Suppressor macrophage treated with lipopolysaccharide for 4 hours (primary cell): ENCODE data around the gene EIF4A3.

Experiments used
- DNase-seq: peaks from one replicate; pipeline ENCODE4 v3.0.0-alpha.2; 2020

EIF4A3 gene

GRCh38 chr17:80130992-80131391 lies 15.9 kb downstream of the EIF4A3 start:
- DNase-seq: no peak

- DNase-seq: no peak
These were observed 17.8 kb downstream of the EIF4A3 start for GRCh38 chr17:80129006-80129565.

DNA sequence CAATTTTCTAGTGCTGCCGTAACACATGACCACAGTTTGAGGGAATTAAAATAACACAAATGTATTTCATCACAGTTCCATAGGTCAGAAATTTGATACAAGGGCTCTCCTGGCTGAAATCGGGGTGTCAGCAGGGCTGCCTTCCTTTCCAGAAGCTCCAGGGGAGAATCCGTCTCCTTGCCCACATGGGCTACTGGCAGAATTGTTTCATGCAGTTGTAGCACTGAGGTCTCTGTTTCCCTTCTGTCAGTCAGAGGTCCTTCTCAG lies 20.5 kb downstream of the EIF4A3 start:
- DNase-seq: no peak

DNA sequence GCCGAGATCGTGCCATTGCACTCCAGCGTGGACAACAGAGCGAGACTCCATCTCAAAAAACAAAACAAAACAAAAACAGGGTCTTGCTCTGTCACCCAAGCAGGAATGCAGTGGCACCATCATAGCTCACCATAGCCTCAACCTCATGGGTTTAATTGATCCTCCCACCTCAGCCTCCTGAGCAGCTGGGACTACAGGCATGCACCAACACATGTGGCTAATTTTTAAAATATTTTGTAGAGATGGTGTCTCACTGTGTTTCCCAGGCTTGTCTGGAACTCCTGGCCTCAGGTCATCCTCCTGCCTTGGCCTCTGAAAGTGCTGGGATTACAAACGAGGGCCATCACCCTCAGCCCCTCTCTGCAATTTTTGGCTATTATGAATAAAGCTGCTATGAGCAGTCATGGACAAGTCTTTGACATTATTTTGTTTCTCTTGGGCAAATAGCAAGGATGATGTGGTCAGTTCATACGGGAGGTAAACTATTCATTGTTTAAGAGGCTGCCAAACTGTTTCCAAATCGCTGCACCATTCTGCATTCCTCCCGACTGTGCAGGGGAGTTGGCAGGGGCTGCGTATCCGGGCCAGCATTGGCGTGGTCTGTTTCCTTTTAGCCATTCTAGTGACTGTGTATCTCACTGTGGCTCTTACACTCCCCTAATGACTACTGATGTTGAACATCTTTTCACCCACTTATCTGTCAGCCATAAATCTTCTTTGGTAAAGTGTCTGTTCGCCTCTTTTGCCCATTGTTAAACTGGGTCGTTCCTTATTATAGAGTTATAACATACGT lies 21.1 kb downstream of the EIF4A3 start:
- no peak for DNase-seq

DNA sequence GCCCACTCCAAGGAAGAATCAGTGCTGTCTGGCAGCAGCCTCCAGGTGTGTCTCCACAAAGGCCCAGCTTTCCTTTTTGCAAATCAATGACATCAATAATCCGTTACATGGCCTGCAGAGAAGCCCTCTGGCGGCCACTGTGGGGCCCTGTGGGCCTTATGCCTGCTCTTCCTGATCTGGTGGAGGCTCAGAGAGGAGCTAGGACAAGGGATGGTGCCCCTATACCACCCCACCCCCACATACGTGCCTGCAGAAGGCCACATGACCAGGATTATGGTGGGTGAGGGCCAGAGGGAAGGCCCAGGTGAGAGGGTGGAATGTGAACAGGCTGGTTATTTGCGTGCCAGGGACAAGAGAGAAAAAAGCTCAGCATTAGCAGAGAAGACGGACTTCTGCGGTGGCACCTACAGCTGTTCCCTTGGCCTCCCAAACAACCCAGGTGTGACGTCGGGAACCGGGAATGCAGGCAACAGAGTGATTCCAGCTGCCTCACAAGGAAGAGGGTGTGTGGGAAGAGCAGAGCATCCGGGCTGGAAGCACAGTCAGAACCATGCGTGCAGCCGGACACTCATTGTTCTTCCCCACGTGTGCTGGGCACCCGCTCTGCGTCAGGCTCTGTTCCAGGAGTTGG lies 22.5 kb downstream of the EIF4A3 start:
- no peak for DNase-seq

DNA sequence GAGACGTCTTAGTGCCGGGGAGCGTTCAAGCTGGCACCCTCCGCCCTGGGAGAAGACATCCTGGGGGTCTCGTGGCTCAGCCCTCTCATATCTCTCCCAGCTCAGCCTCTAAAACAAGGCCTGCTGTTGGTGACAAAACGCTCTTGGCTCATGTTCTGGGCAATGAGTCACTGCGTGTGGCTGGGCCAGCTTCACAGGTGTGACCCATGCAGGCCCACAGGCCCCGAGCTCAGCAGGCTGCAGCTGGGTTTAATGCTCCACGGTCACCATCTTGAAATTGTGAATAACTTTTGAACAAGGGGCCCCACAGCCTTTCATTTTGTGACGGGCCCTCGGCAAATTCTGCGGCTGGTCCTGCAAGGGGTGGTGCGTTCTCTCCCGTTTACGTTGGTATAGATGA lies 23.1 kb downstream of the EIF4A3 start:
- no peak for DNase-seq

DNA sequence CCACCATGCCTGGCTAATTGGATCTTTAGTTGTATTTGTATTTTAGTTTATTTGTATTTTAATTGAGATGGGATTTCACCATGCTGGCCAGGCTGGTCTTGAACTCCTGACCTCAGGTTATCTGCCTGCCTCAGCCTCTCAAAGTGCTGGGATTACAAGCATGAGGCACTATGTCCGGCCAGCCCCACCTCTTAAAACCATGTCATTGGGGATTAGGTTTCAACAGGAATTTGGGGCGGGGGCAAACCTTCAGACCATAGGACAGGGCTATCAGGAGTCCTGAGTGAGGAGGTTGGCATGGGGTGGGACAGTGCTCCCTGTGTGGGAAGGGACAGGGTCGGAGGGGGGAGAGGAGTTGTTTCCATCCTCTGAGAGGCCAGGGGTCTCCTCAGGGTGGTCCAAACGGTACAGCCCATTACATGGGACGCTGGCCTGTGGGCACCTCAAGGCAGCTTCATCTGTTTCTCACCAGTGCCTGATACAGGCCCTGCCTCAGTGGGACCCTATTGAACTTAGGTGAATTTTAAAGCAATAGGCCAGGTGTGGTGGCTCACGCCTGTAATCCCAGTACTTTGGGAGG lies 23.9 kb downstream of the EIF4A3 start:
- no peak for DNase-seq

GRCh38 chr17:80122026-80122575 lies 24.8 kb downstream of the EIF4A3 start:
- no peak for DNase-seq

DNA sequence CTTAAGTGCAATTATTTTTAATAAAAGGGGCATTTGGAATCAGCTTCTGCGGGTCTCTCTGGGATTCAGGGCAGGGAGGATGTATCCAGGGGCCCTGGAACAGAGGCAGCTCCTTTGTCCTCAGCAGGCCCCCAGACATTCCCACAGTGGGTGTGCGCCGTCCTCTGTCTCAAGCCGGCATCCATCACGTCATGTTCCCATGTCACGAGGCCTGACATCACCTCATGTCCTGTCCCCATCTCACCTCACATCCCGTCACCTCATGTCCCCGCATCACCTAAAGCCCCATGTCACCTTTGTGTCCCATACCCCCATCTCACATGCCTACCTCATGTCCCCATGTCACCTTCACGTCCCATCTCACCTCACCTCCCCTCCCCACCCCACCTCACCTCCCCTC lies 27.1 kb downstream of the EIF4A3 start:
- no peak for DNase-seq

- DNase-seq: no peak
These were observed 27.6 kb downstream of the EIF4A3 start for GRCh38 chr17:80119271-80119791.

DNA sequence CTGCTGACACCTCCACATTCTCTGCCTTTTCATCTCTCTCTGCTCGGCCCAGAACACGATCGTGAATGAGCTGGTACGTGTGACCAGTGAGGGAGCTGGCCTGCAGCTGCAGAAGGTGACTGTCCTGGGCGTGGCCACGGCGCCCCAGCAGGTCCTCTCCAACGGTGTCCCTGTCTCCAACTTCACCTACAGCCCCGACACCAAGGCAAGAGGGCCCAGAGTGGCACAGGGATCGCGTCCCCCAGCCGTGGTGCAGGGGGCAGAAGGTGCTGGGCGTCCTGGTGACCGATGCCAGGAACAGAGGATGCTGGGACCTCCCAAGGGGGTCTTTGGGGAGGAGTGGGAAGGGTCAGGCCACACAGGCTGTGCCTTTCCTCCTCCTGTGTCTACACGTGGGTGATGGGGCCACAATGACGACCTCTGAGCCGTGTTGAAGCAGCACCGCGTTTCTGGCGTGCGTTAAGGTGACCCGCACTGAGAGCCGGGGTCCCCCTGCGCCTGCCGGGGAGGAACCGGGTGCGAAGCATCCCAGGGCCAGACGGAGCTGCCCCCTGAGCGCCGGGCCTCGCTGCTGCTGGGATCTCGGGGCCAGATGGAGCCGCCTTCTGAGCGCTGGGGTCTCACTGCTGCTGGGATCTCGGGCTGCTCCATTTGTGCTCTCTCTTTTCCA lies 28.2 kb downstream of the EIF4A3 start:
- DNase-seq: no peak

DNA sequence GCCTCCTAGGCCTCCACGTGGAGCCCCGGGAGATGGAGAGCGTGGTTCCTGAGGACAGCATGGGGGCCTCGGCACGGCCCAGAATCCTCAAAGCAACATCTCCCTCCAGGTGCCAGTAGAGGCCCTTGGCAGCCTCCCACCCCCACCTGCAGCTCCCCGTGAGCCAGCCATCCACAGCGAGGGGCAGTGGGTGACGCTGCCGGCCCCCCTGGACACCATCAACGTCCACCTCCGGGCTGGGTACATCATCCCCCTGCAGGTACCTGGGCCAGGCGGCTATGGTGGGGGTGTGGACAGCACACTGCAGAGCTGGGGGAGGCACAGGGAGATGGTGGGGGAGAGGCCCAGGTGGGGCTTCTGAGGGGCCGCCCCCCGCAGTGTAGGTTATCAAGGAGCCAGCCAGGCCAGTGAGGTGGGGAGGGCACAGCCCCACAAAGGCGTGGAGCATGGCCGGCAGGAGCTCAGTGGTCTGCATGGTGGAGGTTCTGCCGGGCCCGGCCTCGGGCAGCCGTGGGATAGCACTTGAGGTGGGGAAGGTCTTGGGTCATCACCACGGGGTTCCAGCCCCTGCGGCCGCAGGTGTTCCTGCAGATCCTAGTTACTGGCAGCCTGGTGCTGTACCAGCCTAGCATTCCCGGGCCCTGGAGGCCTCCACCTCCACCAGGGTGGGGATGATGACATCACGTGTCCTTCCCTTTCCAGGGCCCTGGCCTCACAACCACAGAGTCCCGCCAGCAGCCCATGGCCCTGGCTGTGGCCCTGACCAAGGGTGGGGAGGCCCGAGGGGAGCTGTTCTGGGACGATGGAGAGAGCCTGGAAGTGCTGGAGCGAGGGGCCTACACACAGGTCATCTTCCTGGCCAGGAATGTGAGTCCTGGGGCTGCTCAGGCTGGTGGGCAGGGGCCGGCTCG lies 29.2 kb downstream of the EIF4A3 start:
- DNase-seq: no peak

GRCh38 chr17:80116921-80117380 lies 30.0 kb downstream of the EIF4A3 start:
- DNase-seq: no peak

DNA sequence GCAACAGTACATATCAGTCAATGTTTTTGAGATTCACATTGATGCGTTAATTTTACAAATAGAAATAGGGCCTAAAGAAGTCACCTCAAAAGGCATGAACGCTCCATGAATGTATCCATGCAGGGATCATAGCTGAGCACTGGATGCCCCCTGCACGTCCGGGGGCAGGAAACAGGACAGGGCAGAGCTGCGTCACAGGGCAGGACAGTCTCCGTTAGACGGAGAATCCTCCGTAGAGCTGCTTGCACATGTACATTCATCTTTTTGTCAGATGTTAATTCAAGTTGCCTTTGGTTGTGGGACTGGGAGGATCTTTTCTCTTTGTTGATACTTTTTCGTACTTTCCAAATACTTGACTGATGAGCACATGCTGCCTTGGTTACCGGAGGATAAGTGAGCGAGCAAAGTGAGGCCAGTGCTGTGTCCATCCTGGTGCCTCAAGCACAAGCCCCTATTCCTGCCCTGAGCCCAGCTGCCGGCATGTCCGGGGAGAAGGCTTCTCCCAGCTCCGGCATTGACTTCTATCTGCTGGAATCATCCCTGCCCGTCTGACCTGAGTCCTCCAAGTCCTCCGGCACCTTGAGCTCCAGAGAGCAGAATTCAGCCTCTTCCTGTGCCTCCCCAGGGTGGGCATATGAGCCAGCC lies 30.5 kb downstream of the EIF4A3 start:
- no peak for DNase-seq

DNA sequence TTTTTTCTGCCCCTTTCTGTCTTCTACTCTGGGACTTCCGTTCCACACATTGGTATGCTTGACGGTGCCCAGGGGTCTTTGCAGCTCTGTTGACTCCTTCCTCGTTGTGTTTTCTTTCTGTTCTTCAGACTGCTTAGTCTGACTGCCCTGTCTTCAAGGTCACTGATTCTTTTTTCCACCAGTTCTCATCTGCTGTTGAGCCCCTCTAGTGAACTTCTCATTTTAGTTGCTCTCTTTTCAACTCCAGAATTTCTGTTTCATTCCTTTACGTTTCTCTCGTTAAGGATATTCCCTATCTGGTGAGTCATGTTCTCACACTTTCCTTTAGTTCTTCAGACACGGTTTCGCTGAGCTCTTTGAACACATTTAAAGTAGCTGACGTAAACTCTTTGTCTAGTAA lies 31.8 kb downstream of the EIF4A3 start:
- no peak for DNase-seq

- DNase-seq: no peak
These were observed 32.2 kb downstream of the EIF4A3 start for GRCh38 chr17:80114758-80115157.

- no peak for DNase-seq
These were observed 33.9 kb downstream of the EIF4A3 start for GRCh38 chr17:80113033-80113484.

GRCh38 chr17:80112471-80113032 lies 34.4 kb downstream of the EIF4A3 start:
- DNase-seq: no peak

- DNase-seq: no peak
These were observed 35.0 kb downstream of the EIF4A3 start for GRCh38 chr17:80111702-80112470.
